Kidney (tissue), 14 donors: ENCODE results near the gene METRN. TPM values are rescaled to one million over a fixed set of nuclear protein-coding genes. Genes with fewer than 3 reads are reported as not detected.
A peak's percentile ranks its signal among the peaks of the same experiment; 100 is the strongest.

ENCODE experiments used
- DNase-seq, 5 donors: peaks; one replicate each; pipeline ENCODE4 v3.0.0-alpha.2; 2013 to 2020
- FAIRE-seq: peaks from 2 replicates; lab custom pipeline; 2012; peaks lifted over from hg19 to GRCh38; lab: Jason Lieb, UNC
- H3K27ac ChIP-seq, 2 donors: one replicate each; pipeline ENCODE4 v1.7.0; 2013; ENCODE audit warnings: low read depth in 2 of 2, low read length in 2 of 2, inconsistent platforms in 1 of 2
- H3K27me3 ChIP-seq: one replicate; pipeline ENCODE4 v1.7.1; 2013; ENCODE audit warnings: low read length, inconsistent platforms; ENCODE audit not compliant: control insufficient read depth, insufficient read depth
- H3K36me3 ChIP-seq, 3 donors: one replicate each; pipeline versions ENCODE4 v1.7.0 to v1.7.1; 2013; ENCODE audit warnings: low read length in 3 of 3, control low read depth in 1 of 3, inconsistent platforms in 1 of 3; ENCODE audit not compliant: insufficient read depth in 3 of 3, control insufficient read depth in 2 of 3
- H3K4me1 ChIP-seq, 3 donors: one replicate each; pipeline versions ENCODE4 v1.7.0 to v1.7.1; 2013; ENCODE audit warnings: low read length in 3 of 3, inconsistent platforms in 1 of 3, low read depth in 1 of 3; ENCODE audit not compliant: control insufficient read depth in 2 of 3, insufficient read depth in 2 of 3
- H3K4me3 ChIP-seq, 3 donors: one replicate each; pipeline versions ENCODE4 v1.7.0 to v1.8.1; 2013; ENCODE audit warnings: low read length in 3 of 3, control low read depth in 1 of 3, inconsistent platforms in 1 of 3
- H3K9ac ChIP-seq, 3 donors: one replicate each; pipeline versions ENCODE4 v1.7.0 to v1.7.1; 2013; ENCODE audit warnings: low read length in 3 of 3, control low read depth in 1 of 3, inconsistent platforms in 1 of 3
- H3K9me3 ChIP-seq, 3 donors: one replicate each; pipeline versions ENCODE4 v1.7.0 to v1.7.1; 2013; ENCODE audit warnings: low read length in 3 of 3, control low read depth in 1 of 3, inconsistent platforms in 1 of 3; ENCODE audit not compliant: control insufficient read depth in 2 of 3, insufficient read depth in 1 of 3
- intact Hi-C: fragments of 100-400 bp; cut with DNase I; formaldehyde crosslinking; loops from one replicate; pipeline ENCODE4 v1.11.1; 2022
- polyA plus RNA-seq: library from polyadenylated mRNA; stranded (reverse); fragments of 350-450 nt; fragmentation: Illumina TruSeq; extraction: RNeasy Lipid Tissue Mini Kit (QIAGEN cat#74804); gene quantifications from one replicate; pipeline ENCODE4 v1.2.3, GENCODE V29; 2014; ENCODE audit warnings: low read depth, low replicate concordance; ENCODE audit not compliant: insufficient read depth
- total RNA-seq: library from RNA; stranded (reverse); fragmentation: NEBNext Ultra II Directional; extraction: Animal tissue kit (Norgen Biotek cat#: 25700); gene quantifications from one replicate; pipeline ENCODE4 v1.2.1, GENCODE V29; 2021
- TF ChIP-seq, protein P1 (sequence below): IDR thresholded peaks from 3 replicates; pipeline ENCODE4 v1.5.1; 2012; ENCODE audit warnings: mild to moderate bottlenecking, moderate library complexity, borderline replicate concordance; ENCODE audit not compliant: insufficient read depth; ENCODE audit errors: extremely low read depth
- donor health status: control.
- donor health status: control.
- donor health status: control.
- donor health status: control.
- donor health status: control.
- donor health status: DM: yes; HTN: yes; CAD: no.
- donor health status: Normal renal cell carcinoma (clear cell type).

METRN gene
- total and polyA plus RNA-seq, 2 donors from 2014 or later = 34.9 to 114 TPM

GRCh38 chr16:756428-756827 lies 41.5 kb downstream of the METRN start:
- Histone ChIP-seq H3K27me3 (no peaks in the 10 kb centered on the region), H3K27ac (no peak overlapping the region), H3K4me1 (no peaks in the 10 kb centered on the region), H3K4me3 (no peak overlapping the region), H3K9ac (no peak overlapping the region), H3K36me3 (no peaks in the 10 kb centered on the region), H3K9me3 (no peaks in the 10 kb centered on the region)
- intact Hi-C loops = no loop called here
- TF ChIP-seq, protein P1, sequence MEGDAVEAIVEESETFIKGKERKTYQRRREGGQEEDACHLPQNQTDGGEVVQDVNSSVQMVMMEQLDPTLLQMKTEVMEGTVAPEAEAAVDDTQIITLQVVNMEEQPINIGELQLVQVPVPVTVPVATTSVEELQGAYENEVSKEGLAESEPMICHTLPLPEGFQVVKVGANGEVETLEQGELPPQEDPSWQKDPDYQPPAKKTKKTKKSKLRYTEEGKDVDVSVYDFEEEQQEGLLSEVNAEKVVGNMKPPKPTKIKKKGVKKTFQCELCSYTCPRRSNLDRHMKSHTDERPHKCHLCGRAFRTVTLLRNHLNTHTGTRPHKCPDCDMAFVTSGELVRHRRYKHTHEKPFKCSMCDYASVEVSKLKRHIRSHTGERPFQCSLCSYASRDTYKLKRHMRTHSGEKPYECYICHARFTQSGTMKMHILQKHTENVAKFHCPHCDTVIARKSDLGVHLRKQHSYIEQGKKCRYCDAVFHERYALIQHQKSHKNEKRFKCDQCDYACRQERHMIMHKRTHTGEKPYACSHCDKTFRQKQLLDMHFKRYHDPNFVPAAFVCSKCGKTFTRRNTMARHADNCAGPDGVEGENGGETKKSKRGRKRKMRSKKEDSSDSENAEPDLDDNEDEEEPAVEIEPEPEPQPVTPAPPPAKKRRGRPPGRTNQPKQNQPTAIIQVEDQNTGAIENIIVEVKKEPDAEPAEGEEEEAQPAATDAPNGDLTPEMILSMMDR = no peak
- no peak for DNase-seq
- no peak for FAIRE-seq

GRCh38 chr16:759110-759910 lies 44.4 kb downstream of the METRN start:
- no peak for FAIRE-seq
- Histone ChIP-seq H3K4me3 (no peak overlapping the region), H3K27ac (no peak overlapping the region), H3K4me1 (no peaks in the 10 kb centered on the region), H3K9ac (no peak overlapping the region), H3K36me3 (no peaks in the 10 kb centered on the region), H3K27me3 (no peaks in the 10 kb centered on the region), H3K9me3 (no peaks in the 10 kb centered on the region)
- TF ChIP-seq, protein P1 = no peak
- peak in 3 of 5 donors; percentile 30 to 37 (median 35) for DNase-seq
- intact Hi-C loops = no loop called here

DNA sequence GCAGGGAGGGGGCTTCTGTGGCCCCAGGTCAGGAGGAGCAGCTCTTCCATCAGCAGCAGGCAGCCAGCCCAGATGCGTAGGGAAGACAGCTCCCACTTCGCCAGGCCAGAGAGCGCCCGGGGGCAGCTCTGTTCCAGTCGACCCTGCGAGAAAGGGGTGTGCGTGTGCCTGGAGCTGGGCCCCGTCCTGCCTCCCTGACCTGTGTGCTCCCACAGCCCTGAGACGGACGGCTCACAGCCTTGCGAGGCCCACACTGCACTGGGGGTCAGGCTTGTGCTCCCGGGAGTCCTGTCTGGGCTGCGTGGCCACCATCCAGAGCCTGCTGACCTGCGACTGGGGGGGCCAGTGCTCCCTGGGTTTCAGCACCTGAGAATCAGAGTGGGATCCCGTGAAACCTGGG lies 45.1 kb downstream of the METRN start:
- no peaks in the 10 kb centered on the region for H3K9me3 ChIP-seq
- no peak overlapping the region for H3K9ac ChIP-seq
- intact Hi-C loops = no loop called here
- FAIRE-seq = no peak
- H3K4me3 ChIP-seq = no peak overlapping the region
- no peaks in the 10 kb centered on the region for H3K27me3 ChIP-seq
- no peak overlapping the region for H3K27ac ChIP-seq
- H3K36me3 ChIP-seq = no peaks in the 10 kb centered on the region
- TF ChIP-seq, protein P1 = no peak
- peak in 1 of 5 donors; percentile 75 for DNase-seq
- no peaks in the 10 kb centered on the region for H3K4me1 ChIP-seq
